Adrenal gland (tissue), 5 donors: Measurements from ENCODE around the gene FASTKD1.

Source experiments
- CTCF ChIP-seq, 6 experiments: fragments of 450-650 bp in 4 of 6; fragments of 200-600 bp in 2 of 6; sonication (generic) in 1 of 6; IDR thresholded peaks; 1 replicate in 5 of 6; 2 replicates in 1 of 6; pipeline versions ENCODE4 v1.5.1 to v1.8.0; 2016 to 2021; ENCODE audit warnings: antibody characterized with exemption in 6 of 6, mild to moderate bottlenecking in 2 of 6, moderate library complexity in 1 of 6
- POLR2A ChIP-seq, 2 donors: fragments of 450-650 bp; IDR thresholded peaks; one replicate each; pipeline ENCODE4 v1.6.1; 2017; ENCODE audit warnings: antibody characterized with exemption in 2 of 2, mild to moderate bottlenecking in 2 of 2, moderate library complexity in 1 of 2
- donor health status: DM: no; HTN: no; CAD: no.

GRCh38 chr2:169486487-169486886 lies 87.2 kb downstream of the FASTKD1 start:
- no peak for TF ChIP-seq CTCF (IDR thresholded peaks at IDR 0.05)
- TF ChIP-seq POLR2A (IDR thresholded peaks at IDR 0.05), result no peak
